Heart left ventricle (tissue), 13 donors: Measurements from ENCODE around the gene LYG1.

Experiments used
- POLR2A ChIP-seq, 2 donors: fragments of 450-650 bp; IDR thresholded peaks; one replicate each; pipeline ENCODE4 v1.6.1; 2017; ENCODE audit warnings: antibody characterized with exemption in 2 of 2, mild to moderate bottlenecking in 2 of 2, moderate library complexity in 2 of 2
- TF ChIP-seq, protein P1 (sequence below), 12 donors: fragments of 200-600 bp; sonication (generic) in 4 of 12; IDR thresholded peaks; one replicate each; pipeline versions ENCODE4 v1.5.0 to v1.8.0; 2018 to 2022; ENCODE audit warnings: antibody characterized with exemption in 12 of 12, mild to moderate bottlenecking in 5 of 12
- donor health status: ischemic (EF 13 %, LVEDD 7.1; RV severe dilation, severe dysfunction).
- donor health status: DM: no; HTN: yes; CAD: no.
- donor health status: DM: no; HTN: no; CAD: no.
- donor health status: ischemic (EF 25% LVEDD 6.9; RV normal size, moderate dysfunction).
- donor health status: ischemic (EF 25% LVEDD 5.7; RV mildly dilated, moderate dysfunction).
- donor health status: ischemic (EF 35%, LVEDD 5.7; RV mildly dilated, moderate dysfunction).
- donor health status: nonischemic (EF 11% LVEDD 7.7; RV severe dilation, severe dysfunction).
- donor health status: DM: yes; HTN: yes; CAD: no.
- donor health status: PGD.
- donor health status: ischemic (EF 29% LVEDD 5.4; RV normal size, mild dysfunction).
- donor health status: nonischemic (EF 23%, LVEDD 6.1; RV moderate dilation, normal function).

DNA sequence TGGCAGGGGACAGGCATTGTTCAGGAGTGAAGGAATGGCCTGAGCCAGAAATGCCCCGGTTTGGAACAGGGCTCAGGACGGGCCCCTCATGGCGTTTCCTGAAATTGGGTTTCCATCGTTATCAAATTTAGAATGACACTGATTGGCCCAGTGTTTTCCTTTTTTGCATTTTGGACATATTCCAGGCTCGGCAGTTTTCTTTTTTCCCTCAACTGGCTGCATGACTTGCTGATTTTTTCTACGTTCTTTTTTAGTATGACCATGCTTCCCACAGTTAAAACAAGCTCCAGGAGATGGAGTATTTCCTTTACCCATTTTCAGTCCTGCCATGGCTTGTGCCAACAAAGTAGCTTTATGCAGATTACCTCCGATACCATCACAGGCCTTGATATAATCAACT, 25.1 kb downstream of the LYG1 start:
- TF ChIP-seq, protein P1, sequence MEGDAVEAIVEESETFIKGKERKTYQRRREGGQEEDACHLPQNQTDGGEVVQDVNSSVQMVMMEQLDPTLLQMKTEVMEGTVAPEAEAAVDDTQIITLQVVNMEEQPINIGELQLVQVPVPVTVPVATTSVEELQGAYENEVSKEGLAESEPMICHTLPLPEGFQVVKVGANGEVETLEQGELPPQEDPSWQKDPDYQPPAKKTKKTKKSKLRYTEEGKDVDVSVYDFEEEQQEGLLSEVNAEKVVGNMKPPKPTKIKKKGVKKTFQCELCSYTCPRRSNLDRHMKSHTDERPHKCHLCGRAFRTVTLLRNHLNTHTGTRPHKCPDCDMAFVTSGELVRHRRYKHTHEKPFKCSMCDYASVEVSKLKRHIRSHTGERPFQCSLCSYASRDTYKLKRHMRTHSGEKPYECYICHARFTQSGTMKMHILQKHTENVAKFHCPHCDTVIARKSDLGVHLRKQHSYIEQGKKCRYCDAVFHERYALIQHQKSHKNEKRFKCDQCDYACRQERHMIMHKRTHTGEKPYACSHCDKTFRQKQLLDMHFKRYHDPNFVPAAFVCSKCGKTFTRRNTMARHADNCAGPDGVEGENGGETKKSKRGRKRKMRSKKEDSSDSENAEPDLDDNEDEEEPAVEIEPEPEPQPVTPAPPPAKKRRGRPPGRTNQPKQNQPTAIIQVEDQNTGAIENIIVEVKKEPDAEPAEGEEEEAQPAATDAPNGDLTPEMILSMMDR (IDR thresholded peaks at IDR 0.05), result no peak
- TF ChIP-seq POLR2A (IDR thresholded peaks at IDR 0.05), result no peak
